ENCODE measurements around the gene AGMO.

DNA sequence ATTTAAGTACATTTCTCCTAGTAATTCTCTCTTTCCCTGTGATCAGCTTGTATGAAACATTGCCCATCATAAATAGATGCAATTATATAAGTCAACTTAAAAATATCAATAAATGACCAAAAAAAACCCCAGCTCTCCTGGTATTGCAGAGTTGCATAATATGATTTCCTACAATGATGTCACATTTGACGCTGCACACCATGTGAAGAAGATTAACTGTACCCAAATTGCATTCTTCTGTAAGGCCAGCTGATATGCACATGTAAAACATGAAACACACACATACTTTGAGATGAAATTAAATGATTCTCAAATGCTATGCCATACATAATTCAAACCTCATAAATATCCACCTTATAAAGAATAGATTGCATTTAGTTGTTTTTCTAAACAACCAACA is 115.5 kb downstream of the AGMO start:
- TF ChIP-seq, protein P1, sequence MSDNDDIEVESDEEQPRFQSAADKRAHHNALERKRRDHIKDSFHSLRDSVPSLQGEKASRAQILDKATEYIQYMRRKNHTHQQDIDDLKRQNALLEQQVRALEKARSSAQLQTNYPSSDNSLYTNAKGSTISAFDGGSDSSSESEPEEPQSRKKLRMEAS (IDR thresholded peaks at IDR 0.05): no peak
- TF ChIP-seq, protein P2, sequence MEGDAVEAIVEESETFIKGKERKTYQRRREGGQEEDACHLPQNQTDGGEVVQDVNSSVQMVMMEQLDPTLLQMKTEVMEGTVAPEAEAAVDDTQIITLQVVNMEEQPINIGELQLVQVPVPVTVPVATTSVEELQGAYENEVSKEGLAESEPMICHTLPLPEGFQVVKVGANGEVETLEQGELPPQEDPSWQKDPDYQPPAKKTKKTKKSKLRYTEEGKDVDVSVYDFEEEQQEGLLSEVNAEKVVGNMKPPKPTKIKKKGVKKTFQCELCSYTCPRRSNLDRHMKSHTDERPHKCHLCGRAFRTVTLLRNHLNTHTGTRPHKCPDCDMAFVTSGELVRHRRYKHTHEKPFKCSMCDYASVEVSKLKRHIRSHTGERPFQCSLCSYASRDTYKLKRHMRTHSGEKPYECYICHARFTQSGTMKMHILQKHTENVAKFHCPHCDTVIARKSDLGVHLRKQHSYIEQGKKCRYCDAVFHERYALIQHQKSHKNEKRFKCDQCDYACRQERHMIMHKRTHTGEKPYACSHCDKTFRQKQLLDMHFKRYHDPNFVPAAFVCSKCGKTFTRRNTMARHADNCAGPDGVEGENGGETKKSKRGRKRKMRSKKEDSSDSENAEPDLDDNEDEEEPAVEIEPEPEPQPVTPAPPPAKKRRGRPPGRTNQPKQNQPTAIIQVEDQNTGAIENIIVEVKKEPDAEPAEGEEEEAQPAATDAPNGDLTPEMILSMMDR (IDR thresholded peaks at IDR 0.05; ENCODE audit: control extremely low read depth in 1 of 3, insufficient read depth in 1 of 3, low read depth in 1 of 3, low read length in 3 of 3): no peak
- no peak for TF ChIP-seq ZNF274 (IDR thresholded peaks at IDR 0.05; ENCODE audit: borderline replicate concordance, extremely low read depth, low read length)
- no peak for TF ChIP-seq MAFK (IDR thresholded peaks at IDR 0.05; ENCODE audit: low read depth, low read length)
- TF ChIP-seq POLR2AphosphoS5 (IDR thresholded peaks at IDR 0.05; ENCODE audit: low read depth, low read length): no peak
- TF ChIP-seq GABPA (IDR thresholded peaks at IDR 0.05; ENCODE audit: borderline replicate concordance, insufficient read depth, low read length): no peak
- TF ChIP-seq TAF1 (IDR thresholded peaks at IDR 0.05; ENCODE audit: low read depth, low read length): no peak
- TF ChIP-seq SP1 (IDR thresholded peaks at IDR 0.05; ENCODE audit: low read depth, low read length): no peak
